Ishikawa (cell line): Measurements from ENCODE around the gene SKAP1.

Experiments used
- CEBPB ChIP-seq: IDR thresholded peaks from 2 replicates; pipeline ENCODE4 v1.6.1; 2012
- CREB1 ChIP-seq: IDR thresholded peaks from 2 replicates; pipeline ENCODE4 v1.6.1; 2012; ENCODE audit warnings: low read depth
- EGR1 ChIP-seq: IDR thresholded peaks from 2 replicates; pipeline ENCODE4 v1.6.1; 2012
- EP300 ChIP-seq: IDR thresholded peaks from 2 replicates; pipeline ENCODE4 v1.6.1; 2012; ENCODE audit warnings: borderline replicate concordance
- FOXM1 ChIP-seq: IDR thresholded peaks from 2 replicates; pipeline ENCODE4 v1.6.1; 2012; ENCODE audit warnings: low read depth, borderline replicate concordance
- MAX ChIP-seq: IDR thresholded peaks from 2 replicates; pipeline ENCODE4 v1.6.1; 2012
- NFIC ChIP-seq: IDR thresholded peaks from 2 replicates; pipeline ENCODE4 v1.6.1; 2012
- RAD21 ChIP-seq: IDR thresholded peaks from 2 replicates; pipeline ENCODE4 v1.6.1; 2012; ENCODE audit warnings: low read depth
- TAF1 ChIP-seq: IDR thresholded peaks from 2 replicates; pipeline ENCODE4 v1.6.1; 2012; ENCODE audit warnings: low read depth, mild to moderate bottlenecking
- TCF12 ChIP-seq: IDR thresholded peaks from 2 replicates; pipeline ENCODE4 v1.6.1; 2012; ENCODE audit warnings: low read depth
- TEAD4 ChIP-seq: IDR thresholded peaks from 2 replicates; pipeline ENCODE4 v1.6.1; 2012
- USF1 ChIP-seq: IDR thresholded peaks from 2 replicates; pipeline ENCODE4 v1.6.1; 2012
- YY1 ChIP-seq: IDR thresholded peaks from 2 replicates; pipeline ENCODE4 v1.6.1; 2012; ENCODE audit warnings: low read depth
- ZBTB7A ChIP-seq: IDR thresholded peaks from 2 replicates; pipeline ENCODE4 v1.6.1; 2012; ENCODE audit warnings: low read depth
- TF ChIP-seq, protein P1 (sequence below): IDR thresholded peaks from 2 replicates; pipeline ENCODE4 v1.6.1; 2012; ENCODE audit warnings: low read depth, mild to moderate bottlenecking

Gene SKAP1

DNA sequence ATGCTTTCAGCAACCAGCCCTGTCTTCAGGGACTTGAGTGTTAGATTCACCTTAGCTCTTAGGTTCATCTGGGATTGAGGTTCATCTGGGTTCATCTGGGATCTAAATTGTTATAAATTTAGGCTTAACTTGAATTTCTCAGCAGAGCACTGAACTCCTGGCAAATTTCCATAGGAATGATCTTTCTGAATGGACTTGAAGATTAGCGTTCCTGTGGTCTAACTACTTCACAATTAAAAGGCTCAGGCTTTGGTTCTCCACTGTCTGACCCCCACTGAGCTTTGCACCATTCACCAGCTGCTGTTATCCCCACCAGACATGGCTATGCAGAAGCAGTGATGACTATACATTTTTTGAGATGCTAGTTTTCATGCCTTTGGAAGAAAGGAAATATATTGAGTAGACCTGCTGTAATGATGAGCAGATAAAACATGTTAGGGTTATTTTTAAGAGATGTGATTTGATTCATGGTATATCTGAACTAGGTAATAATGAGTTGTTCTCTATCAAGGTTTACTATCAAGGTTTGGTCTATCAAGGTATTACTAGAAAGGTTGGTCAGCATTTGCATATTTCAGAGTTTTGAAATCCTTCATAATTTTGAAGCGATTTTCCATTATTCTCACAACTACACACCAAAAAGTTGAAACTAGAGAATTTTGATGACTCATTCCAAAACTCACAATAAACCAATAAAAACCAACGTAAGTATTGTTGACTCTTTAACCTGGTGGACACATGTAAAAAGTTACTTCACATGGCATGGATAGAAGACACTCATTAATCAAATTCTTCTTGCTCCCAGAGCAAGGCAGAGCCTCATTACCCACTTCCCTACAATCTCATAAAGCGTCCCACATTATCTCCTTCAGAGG, 250.7 kb downstream of the SKAP1 start:
- TF ChIP-seq CEBPB (no peak), USF1 (no peak), MAX (no peak), TCF12 (no peak), CREB1 (no peak), EP300 (no peak), NFIC (no peak), YY1 (no peak), TEAD4 (no peak), EGR1 (no peak)
- TF ChIP-seq, protein P1, sequence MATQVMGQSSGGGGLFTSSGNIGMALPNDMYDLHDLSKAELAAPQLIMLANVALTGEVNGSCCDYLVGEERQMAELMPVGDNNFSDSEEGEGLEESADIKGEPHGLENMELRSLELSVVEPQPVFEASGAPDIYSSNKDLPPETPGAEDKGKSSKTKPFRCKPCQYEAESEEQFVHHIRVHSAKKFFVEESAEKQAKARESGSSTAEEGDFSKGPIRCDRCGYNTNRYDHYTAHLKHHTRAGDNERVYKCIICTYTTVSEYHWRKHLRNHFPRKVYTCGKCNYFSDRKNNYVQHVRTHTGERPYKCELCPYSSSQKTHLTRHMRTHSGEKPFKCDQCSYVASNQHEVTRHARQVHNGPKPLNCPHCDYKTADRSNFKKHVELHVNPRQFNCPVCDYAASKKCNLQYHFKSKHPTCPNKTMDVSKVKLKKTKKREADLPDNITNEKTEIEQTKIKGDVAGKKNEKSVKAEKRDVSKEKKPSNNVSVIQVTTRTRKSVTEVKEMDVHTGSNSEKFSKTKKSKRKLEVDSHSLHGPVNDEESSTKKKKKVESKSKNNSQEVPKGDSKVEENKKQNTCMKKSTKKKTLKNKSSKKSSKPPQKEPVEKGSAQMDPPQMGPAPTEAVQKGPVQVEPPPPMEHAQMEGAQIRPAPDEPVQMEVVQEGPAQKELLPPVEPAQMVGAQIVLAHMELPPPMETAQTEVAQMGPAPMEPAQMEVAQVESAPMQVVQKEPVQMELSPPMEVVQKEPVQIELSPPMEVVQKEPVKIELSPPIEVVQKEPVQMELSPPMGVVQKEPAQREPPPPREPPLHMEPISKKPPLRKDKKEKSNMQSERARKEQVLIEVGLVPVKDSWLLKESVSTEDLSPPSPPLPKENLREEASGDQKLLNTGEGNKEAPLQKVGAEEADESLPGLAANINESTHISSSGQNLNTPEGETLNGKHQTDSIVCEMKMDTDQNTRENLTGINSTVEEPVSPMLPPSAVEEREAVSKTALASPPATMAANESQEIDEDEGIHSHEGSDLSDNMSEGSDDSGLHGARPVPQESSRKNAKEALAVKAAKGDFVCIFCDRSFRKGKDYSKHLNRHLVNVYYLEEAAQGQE, result no peak

DNA sequence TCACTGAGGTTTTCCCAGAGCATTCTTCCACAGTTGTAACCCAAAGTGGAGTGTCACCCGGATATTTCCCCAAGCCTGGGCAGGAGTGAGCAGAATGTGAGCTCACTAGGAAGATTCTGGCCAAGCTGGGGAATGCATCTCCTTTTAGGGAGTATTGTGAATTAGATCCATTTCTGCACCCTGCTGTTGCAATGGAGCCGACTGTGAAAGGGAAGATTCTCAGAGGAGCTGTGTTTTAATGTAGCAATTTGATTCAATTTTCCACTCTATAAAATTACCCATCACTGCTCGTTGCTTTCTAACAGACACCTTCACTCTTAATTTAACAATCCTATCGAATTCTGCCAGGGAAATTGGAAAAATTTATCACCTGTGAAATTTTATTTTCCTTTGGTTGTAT, 251.7 kb downstream of the SKAP1 start:
- TF ChIP-seq CREB1 (no peak), MAX (no peak), TAF1 (no peak), NFIC (no peak), TCF12 (no peak), FOXM1 (no peak), EGR1 (no peak), EP300 (no peak)

- TF ChIP-seq ZBTB7A, result no peak
- TF ChIP-seq MAX, result no peak
- TF ChIP-seq FOXM1, result no peak
- TF ChIP-seq TEAD4, result no peak
- TF ChIP-seq CEBPB, result no peak
Measured at GRCh38 chr17:48177816-48178215, 252.2 kb downstream of the SKAP1 start.

DNA sequence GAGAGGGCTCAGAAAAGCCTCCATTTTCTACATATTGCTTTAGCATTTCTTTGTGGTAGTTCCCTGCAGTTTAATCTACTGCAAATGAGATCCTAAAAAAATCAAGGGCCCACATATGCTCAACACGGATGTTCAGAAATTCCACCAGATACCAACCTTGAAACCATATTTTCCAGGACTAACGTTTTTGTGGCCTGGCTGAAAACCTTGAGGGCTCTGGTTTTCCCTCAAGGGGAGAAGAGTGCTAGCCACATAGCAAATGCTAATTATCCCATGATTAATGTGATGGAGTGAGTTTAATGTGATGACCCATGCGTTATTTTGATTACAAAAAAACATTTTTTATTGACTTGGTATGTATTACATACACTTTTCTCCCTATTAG, 253.6 kb downstream of the SKAP1 start:
- TF ChIP-seq EP300, result no peak

- TF ChIP-seq NFIC (no peak), TCF12 (no peak), ZBTB7A (no peak), CREB1 (no peak), YY1 (no peak), FOXM1 (no peak), TAF1 (no peak), TEAD4 (no peak), RAD21 (no peak), EP300 (no peak), USF1 (no peak), EGR1 (no peak), MAX (no peak), CEBPB (no peak)
- TF ChIP-seq, protein P1, result no peak
Measured at GRCh38 chr17:48175692-48176470, 254.1 kb downstream of the SKAP1 start.
